HG03575 (cell line): ENCODE measurements around the gene FABP3.

Source experiments
- ATAC-seq: cut with Tn5 transposase; IDR thresholded peaks from one replicate; pipeline ENCODE4 v1.9.1; 2021; ENCODE audit not compliant: unreplicated experiment, insufficient number of reproducible peaks, low FRiP score; ENCODE audit errors: extremely low read depth

FABP3 gene

GRCh38 chr1:31376375-31377134, 3.7 kb upstream of the FABP3 start:
- no peak for ATAC-seq

GRCh38 chr1:31374511-31375196, 1.8 kb upstream of the FABP3 start:
- no peak for ATAC-seq

GRCh38 chr1:31373897-31374486, 1.1 kb upstream of the FABP3 start:
- ATAC-seq, result no peak

- ATAC-seq, result no peak
These were observed 173 bp downstream of the FABP3 start for GRCh38 chr1:31372751-31373055.

- ATAC-seq, result no peak
These were observed 825 bp downstream of the FABP3 start for GRCh38 chr1:31372051-31372450.

GRCh38 chr1:31371121-31371959, 1.5 kb downstream of the FABP3 start:
- no peak for ATAC-seq

GRCh38 chr1:31370565-31370964, 2.3 kb downstream of the FABP3 start:
- ATAC-seq, result no peak

- ATAC-seq, result no peak
These were observed 2.9 kb downstream of the FABP3 start for GRCh38 chr1:31370021-31370420.

GRCh38 chr1:31368611-31369107, 4.2 kb downstream of the FABP3 start:
- no peak for ATAC-seq

GRCh38 chr1:31366796-31367195, 6.1 kb downstream of the FABP3 start:
- ATAC-seq, result no peak

- no peak for ATAC-seq
These were observed 8.2 kb downstream of the FABP3 start for GRCh38 chr1:31364561-31365250.

- ATAC-seq, result no peak
These were observed 10.8 kb downstream of the FABP3 start for GRCh38 chr1:31362032-31362431.

- ATAC-seq, result no peak
These were observed 11.3 kb downstream of the FABP3 start for GRCh38 chr1:31361607-31362006.

- ATAC-seq, result no peak
These were observed 16.4 kb downstream of the FABP3 start for GRCh38 chr1:31356427-31356826.

- ATAC-seq, result no peak
These were observed 18.6 kb downstream of the FABP3 start for GRCh38 chr1:31354283-31354682.

- no peak for ATAC-seq
These were observed 24.4 kb downstream of the FABP3 start for GRCh38 chr1:31348449-31348848.

- no peak for ATAC-seq
These were observed 26.1 kb downstream of the FABP3 start for GRCh38 chr1:31346785-31347184.

- ATAC-seq, result no peak
These were observed 27.2 kb downstream of the FABP3 start for GRCh38 chr1:31345635-31346034.

- no peak for ATAC-seq
These were observed 28.4 kb downstream of the FABP3 start for GRCh38 chr1:31344503-31344902.
